H9 (cell line): ENCODE results near the gene SLC22A5. TPM values are rescaled to one million over a fixed set of nuclear protein-coding genes. Genes with fewer than 3 reads are reported as not detected.
A peak's percentile ranks its signal among the peaks of the same experiment; 100 is the strongest.

Experiments
- DNase-seq: peaks from one replicate; pipeline ENCODE4 v3.0.0-alpha.2; 2017
- H2AFZ ChIP-seq: one replicate; pipeline ENCODE4 v1.6.1; 2013; ENCODE audit warnings: mild to moderate bottlenecking, low read length, control low read depth, moderate library complexity
- H2AK5ac ChIP-seq: 2 replicates; pipeline ENCODE4 v1.6.1; 2013; ENCODE audit warnings: low read length, control low read depth, mixed read lengths; ENCODE audit not compliant: insufficient read length
- H2BK120ac ChIP-seq: one replicate; pipeline ENCODE4 v1.6.1; 2013; ENCODE audit warnings: low read depth, mild to moderate bottlenecking, low read length, control low read depth, inconsistent platforms; ENCODE audit not compliant: poor library complexity, severe bottlenecking
- H2BK12ac ChIP-seq: 2 replicates; pipeline ENCODE4 v1.6.1; 2013; ENCODE audit warnings: low read length, control low read depth, mixed read lengths, low read depth; ENCODE audit not compliant: insufficient read length
- H2BK15ac ChIP-seq: 2 replicates; pipeline ENCODE4 v1.6.1; 2013; ENCODE audit warnings: low read depth, low read length, control low read depth
- H2BK20ac ChIP-seq: one replicate; pipeline ENCODE4 v1.6.1; 2013; ENCODE audit warnings: low read depth, mild to moderate bottlenecking, low read length, control low read depth, inconsistent platforms; ENCODE audit not compliant: poor library complexity, severe bottlenecking
- H2BK5ac ChIP-seq: 2 replicates; pipeline ENCODE4 v1.6.1; 2013; ENCODE audit warnings: low read length, control low read depth, mixed read lengths; ENCODE audit not compliant: insufficient read length
- H3K14ac ChIP-seq: 2 replicates; pipeline ENCODE4 v1.6.1; 2013; ENCODE audit warnings: low read length, control low read depth; ENCODE audit not compliant: insufficient read depth
- H3K18ac ChIP-seq: 2 replicates; pipeline ENCODE4 v1.6.1; 2013; ENCODE audit warnings: low read depth, mild to moderate bottlenecking, mixed read lengths, low read length, control low read depth; ENCODE audit not compliant: insufficient read length
- H3K23ac ChIP-seq: 2 replicates; pipeline ENCODE4 v1.6.1; 2013; ENCODE audit warnings: low read length, control low read depth, mixed read lengths, low read depth; ENCODE audit not compliant: insufficient read length
- H3K23me2 ChIP-seq: 2 replicates; pipeline ENCODE4 v1.6.1; 2013; ENCODE audit warnings: low read depth, mild to moderate bottlenecking, mixed read lengths, low read length, control low read depth; ENCODE audit not compliant: insufficient read length, poor library complexity, severe bottlenecking
- H3K27ac ChIP-seq: 2 replicates; pipeline ENCODE4 v1.5.1; 2013; ENCODE audit warnings: low read length, control low read depth, mixed read lengths, low read depth; ENCODE audit not compliant: insufficient read length
- H3K27me3 ChIP-seq: 2 replicates; pipeline ENCODE4 v1.6.1; 2013; ENCODE audit warnings: low read length, control low read depth, inconsistent platforms; ENCODE audit not compliant: insufficient read depth
- H3K4ac ChIP-seq: 2 replicates; pipeline ENCODE4 v1.6.1; 2013; ENCODE audit warnings: low read depth, mild to moderate bottlenecking, control low read depth, inconsistent platforms, low read length, moderate library complexity
- H3K4me1 ChIP-seq: 2 replicates; pipeline ENCODE4 v1.6.1; 2013; ENCODE audit warnings: low read length, control low read depth, inconsistent platforms; ENCODE audit not compliant: insufficient read depth
- H3K4me2 ChIP-seq: 2 replicates; pipeline ENCODE4 v1.6.1; 2013; ENCODE audit warnings: low read length, control low read depth, mixed read lengths; ENCODE audit not compliant: insufficient read length, insufficient read depth
- H3K56ac ChIP-seq: 2 replicates; pipeline ENCODE4 v1.6.1; 2013; ENCODE audit warnings: low read depth, mild to moderate bottlenecking, mixed read lengths, low read length, control low read depth; ENCODE audit not compliant: insufficient read length
- H3K79me1 ChIP-seq: 2 replicates; pipeline ENCODE4 v1.6.1; 2013; ENCODE audit warnings: low read depth, mild to moderate bottlenecking, moderate library complexity, low read length, control low read depth, inconsistent platforms; ENCODE audit not compliant: insufficient read depth, poor library complexity, severe bottlenecking
- H3K79me2 ChIP-seq: 2 replicates; pipeline ENCODE4 v1.6.1; 2013; ENCODE audit warnings: low read length, control low read depth, inconsistent platforms; ENCODE audit not compliant: insufficient read depth
- H3K9ac ChIP-seq: 2 replicates; pipeline ENCODE4 v1.6.1; 2013; ENCODE audit warnings: low read length, control low read depth, mixed read lengths; ENCODE audit not compliant: insufficient read length; ENCODE audit errors: extremely low read depth
- H3K9me3 ChIP-seq: one replicate; pipeline ENCODE4 v1.6.1; 2013; ENCODE audit warnings: low read depth, low read length, inconsistent platforms; ENCODE audit not compliant: control insufficient read depth
- H3T11ph ChIP-seq: one replicate; pipeline ENCODE4 v1.6.1; 2013; ENCODE audit warnings: mild to moderate bottlenecking, low read length, control low read depth, inconsistent platforms
- H4K20me1 ChIP-seq: one replicate; pipeline ENCODE4 v1.6.1; 2013; ENCODE audit not compliant: control insufficient read depth, insufficient read length, insufficient read depth
- H4K5ac ChIP-seq: 2 replicates; pipeline ENCODE4 v1.6.1; 2013; ENCODE audit warnings: low read depth, mild to moderate bottlenecking, mixed read lengths, low read length, control low read depth; ENCODE audit not compliant: insufficient read length
- H4K8ac ChIP-seq: replicated peaks from 2 replicates; pipeline ENCODE4 v1.6.1; 2013; ENCODE audit warnings: low read length, control low read depth, mixed read lengths, low read depth; ENCODE audit not compliant: insufficient read length
- H4K91ac ChIP-seq: 2 replicates; pipeline ENCODE4 v1.6.1; 2013; ENCODE audit warnings: low read depth, mild to moderate bottlenecking, moderate library complexity, mixed read lengths, low read length, control low read depth; ENCODE audit not compliant: insufficient read length
- H3K27ac Mint-ChIP-seq, 3 experiments: 2 replicates in 2 of 3; 3 replicates in 1 of 3; pipeline ENCODE4 v1.8.0; 2020 to 2021; ENCODE audit warnings: mixed read lengths in 3 of 3, mild to moderate bottlenecking in 1 of 3, moderate library complexity in 1 of 3
- H3K27me3 Mint-ChIP-seq: 2 replicates; pipeline ENCODE4 v1.8.0; 2021; ENCODE audit warnings: low read depth, mild to moderate bottlenecking, moderate library complexity, mixed read lengths
- H3K36me3 Mint-ChIP-seq, 3 experiments: 2 replicates in 2 of 3; 3 replicates in 1 of 3; pipeline ENCODE4 v1.8.0; 2020 to 2021; ENCODE audit warnings: low read depth in 3 of 3, mixed read lengths in 3 of 3; ENCODE audit not compliant: insufficient read depth in 1 of 3
- H3K4me1 Mint-ChIP-seq, 2 experiments: 2 replicates each; pipeline ENCODE4 v1.8.0; 2020; ENCODE audit warnings: mixed read lengths in 2 of 2
- H3K4me3 Mint-ChIP-seq, 2 experiments: 2 replicates in 1 of 2; 3 replicates in 1 of 2; pipeline ENCODE4 v1.8.0; 2020 to 2021; ENCODE audit warnings: mild to moderate bottlenecking in 2 of 2, mixed read lengths in 2 of 2, moderate library complexity in 1 of 2
- H3K9me3 Mint-ChIP-seq, 2 experiments: 2 replicates in 1 of 2; 3 replicates in 1 of 2; pipeline ENCODE4 v1.8.0; 2020; ENCODE audit warnings: mild to moderate bottlenecking in 2 of 2, mixed read lengths in 2 of 2, moderate library complexity in 1 of 2
- CTCF ChIP-seq: fragments of 200-600 bp; sonication (generic); conservative IDR thresholded peaks from 3 replicates; pipeline ENCODE4 v1.8.0; 2021; ENCODE audit warnings: antibody characterized with exemption, mild to moderate bottlenecking
- WGBS: extraction: QIAGEN DNeasy Blood & Tissue Kit; methylation state at CpG from one replicate; pipeline ENCODE4 v1.1.7; 2013; ENCODE audit warnings: missing lambda C conversion rate, low lambda C conversion rate, mixed read lengths; ENCODE audit not compliant: insufficient read length; ENCODE audit errors: extremely low coverage; 5-methylcytosine and 5-hydroxymethylcytosine counted together
- total RNA-seq: library from RNA; stranded (reverse); gene quantifications from 2 replicates; pipeline ENCODE4 v1.2.1, GENCODE V29; 2021

SLC22A5 gene
- total RNA-seq, 1 experiment from 2014 or later: 3.4 TPM

GRCh38 chr5:132321109-132321721, 48.3 kb upstream of the SLC22A5 start:
- Histone ChIP-seq H3K14ac (no peak overlapping the region), H4K20me1 (no peaks in the 10 kb centered on the region), H3K27me3 (no peaks in the 10 kb centered on the region), H2BK5ac (no peak overlapping the region), H2BK12ac (no peak overlapping the region), H3K4me2 (no peak overlapping the region), H3K27ac (no peak overlapping the region), H2BK15ac (no peak overlapping the region), H2BK120ac (no peak overlapping the region), H3T11ph (no peak overlapping the region), H2AK5ac (no peak overlapping the region), H2BK20ac (no peak overlapping the region), H3K79me1 (no peaks in the 10 kb centered on the region), H2AFZ (no peak overlapping the region), H3K18ac (no peak overlapping the region), H3K23ac (no peak overlapping the region), H3K23me2 (no peaks in the 10 kb centered on the region), H3K4me1 (no peaks in the 10 kb centered on the region), H3K9me3 (no peaks in the 10 kb centered on the region), H3K79me2 (no peaks in the 10 kb centered on the region), H4K5ac (no peak overlapping the region), H3K9ac (no peak overlapping the region), H3K4ac (no peak overlapping the region), H3K56ac (no peak overlapping the region), H4K91ac (no peak overlapping the region), H4K8ac (no peak overlapping the region)
- Mint-ChIP-seq H3K4me1 (peaks cover 14 to 18% of the 10 kb centered on the region in 2 experiments), H3K4me3 (no peak overlapping the region; a peak in 1 of 5 replicates), H3K27ac (peak overlapping the region in 1 of 3 experiments; percentile 23; a peak in 1 of 7 replicates), H3K27me3 (no peaks in the 10 kb centered on the region), H3K36me3 (no peaks in the 10 kb centered on the region), H3K9me3 (no peaks in the 10 kb centered on the region)
- DNase-seq: no peak
- no CpG with 5 or more reads among the region's 3 CpGs for WGBS
- no peak for TF ChIP-seq CTCF
